Skeletal muscle satellite cell (primary cell): ENCODE results near the gene KIF16B.

ENCODE experiments used
- H3K27me3 ChIP-seq: 2 replicates; pipeline ENCODE4 v1.7.0; 2013; ENCODE audit warnings: low read length; ENCODE audit not compliant: control insufficient read depth, insufficient read depth
- H3K36me3 ChIP-seq: 2 replicates; pipeline ENCODE4 v1.7.0; 2013; ENCODE audit warnings: mild to moderate bottlenecking, control low read depth, low read length; ENCODE audit not compliant: insufficient read depth
- H3K4me1 ChIP-seq: 2 replicates; pipeline ENCODE4 v1.7.0; 2013; ENCODE audit warnings: low read length; ENCODE audit not compliant: control insufficient read depth, insufficient read depth
- H3K4me2 ChIP-seq: 2 replicates; pipeline ENCODE4 v1.7.0; 2013; ENCODE audit warnings: mild to moderate bottlenecking, low read length
- H3K4me3 ChIP-seq: 2 replicates; pipeline ENCODE4 v1.7.0; 2013; ENCODE audit warnings: low read length
- H3K9ac ChIP-seq: 2 replicates; pipeline ENCODE4 v1.7.0; 2013; ENCODE audit warnings: mild to moderate bottlenecking, low read depth, low read length, moderate library complexity
- H3K9me3 ChIP-seq: replicated peaks from 2 replicates; pipeline ENCODE4 v1.7.0; 2013; ENCODE audit warnings: mild to moderate bottlenecking, control low read depth, low read length

The KIF16B gene

GRCh38 chr20:16360668-16361067, 212.6 kb downstream of the KIF16B start:
- H3K4me3 ChIP-seq: no peak overlapping the region
- H3K4me1 ChIP-seq: no peaks in the 10 kb centered on the region
- no peak overlapping the region for H3K4me2 ChIP-seq
- no peak overlapping the region for H3K9ac ChIP-seq
- no peaks in the 10 kb centered on the region for H3K27me3 ChIP-seq
- peaks cover 4% of the 10 kb centered on the region for H3K36me3 ChIP-seq
- H3K9me3 ChIP-seq: no peaks in the 10 kb centered on the region

- Histone ChIP-seq H3K9ac (no peak overlapping the region), H3K27me3 (no peaks in the 10 kb centered on the region), H3K9me3 (no peaks in the 10 kb centered on the region), H3K4me1 (peaks cover 22% of the 10 kb centered on the region), H3K36me3 (no peaks in the 10 kb centered on the region), H3K4me3 (no peak overlapping the region), H3K4me2 (no peak overlapping the region)
Observed at GRCh38 chr20:16353417-16353781, 219.8 kb downstream of the KIF16B start.

GRCh38 chr20:16352751-16353416, 220.4 kb downstream of the KIF16B start:
- Histone ChIP-seq H3K9me3 (no peaks in the 10 kb centered on the region), H3K27me3 (no peaks in the 10 kb centered on the region), H3K9ac (no peak overlapping the region), H3K36me3 (no peaks in the 10 kb centered on the region), H3K4me3 (no peak overlapping the region), H3K4me1 (peaks cover 22% of the 10 kb centered on the region), H3K4me2 (no peak overlapping the region)

GRCh38 chr20:16352321-16352720, 220.9 kb downstream of the KIF16B start:
- Histone ChIP-seq H3K36me3 (no peaks in the 10 kb centered on the region), H3K27me3 (no peaks in the 10 kb centered on the region), H3K9me3 (no peaks in the 10 kb centered on the region), H3K4me3 (no peak overlapping the region), H3K4me1 (peaks cover 25% of the 10 kb centered on the region), H3K9ac (no peak overlapping the region), H3K4me2 (no peak overlapping the region)

- H3K36me3 ChIP-seq: no peaks in the 10 kb centered on the region
- peak overlapping the region; percentile 44 for H3K4me2 ChIP-seq
- H3K4me3 ChIP-seq: no peak overlapping the region
- no peak overlapping the region for H3K9ac ChIP-seq
- peaks cover 29% of the 10 kb centered on the region for H3K4me1 ChIP-seq
- no peaks in the 10 kb centered on the region for H3K9me3 ChIP-seq
- no peaks in the 10 kb centered on the region for H3K27me3 ChIP-seq
Observed at GRCh38 chr20:16351415-16351814, 221.8 kb downstream of the KIF16B start.

- peak overlapping the region; percentile 44 for H3K4me2 ChIP-seq
- H3K9ac ChIP-seq: peak overlapping the region; percentile 47
Observed at GRCh38 chr20:16350465-16350864, 222.8 kb downstream of the KIF16B start.

GRCh38 chr20:16349523-16350260, 223.6 kb downstream of the KIF16B start:
- Histone ChIP-seq H3K4me1 (peaks cover 29% of the 10 kb centered on the region), H3K9ac (peak overlapping the region; percentile 47), H3K36me3 (no peaks in the 10 kb centered on the region), H3K4me3 (peak overlapping the region; percentile 27), H3K4me2 (peak overlapping the region; percentile 44), H3K27me3 (no peaks in the 10 kb centered on the region), H3K9me3 (no peaks in the 10 kb centered on the region)

More at GRCh38 chr20:16350465-16350864, 222.8 kb downstream of the KIF16B start:
- Histone ChIP-seq H3K4me1 (peaks cover 29% of the 10 kb centered on the region), H3K27me3 (no peaks in the 10 kb centered on the region), H3K4me3 (peak overlapping the region; percentile 27), H3K9me3 (no peaks in the 10 kb centered on the region), H3K36me3 (no peaks in the 10 kb centered on the region)

- Histone ChIP-seq H3K4me2 (no peak overlapping the region), H3K9me3 (no peaks in the 10 kb centered on the region)
Observed at GRCh38 chr20:16346956-16347355, 226.3 kb downstream of the KIF16B start.

GRCh38 chr20:16337707-16338106, 235.5 kb downstream of the KIF16B start:
- Histone ChIP-seq H3K27me3 (no peaks in the 10 kb centered on the region), H3K9me3 (no peaks in the 10 kb centered on the region), H3K36me3 (no peaks in the 10 kb centered on the region), H3K4me3 (no peak overlapping the region), H3K9ac (no peak overlapping the region), H3K4me2 (no peak overlapping the region), H3K4me1 (no peaks in the 10 kb centered on the region)

More at GRCh38 chr20:16346956-16347355, 226.3 kb downstream of the KIF16B start:
- H3K27me3 ChIP-seq: no peaks in the 10 kb centered on the region
- H3K4me1 ChIP-seq: peaks cover 29% of the 10 kb centered on the region
- no peak overlapping the region for H3K9ac ChIP-seq
- no peaks in the 10 kb centered on the region for H3K36me3 ChIP-seq
- no peak overlapping the region for H3K4me3 ChIP-seq

- H3K4me2 ChIP-seq: no peak overlapping the region
- no peak overlapping the region for H3K4me3 ChIP-seq
- H3K9me3 ChIP-seq: no peaks in the 10 kb centered on the region
- H3K9ac ChIP-seq: no peak overlapping the region
- H3K27me3 ChIP-seq: no peaks in the 10 kb centered on the region
- H3K36me3 ChIP-seq: no peaks in the 10 kb centered on the region
- no peaks in the 10 kb centered on the region for H3K4me1 ChIP-seq
Observed at GRCh38 chr20:16327606-16328005, 245.6 kb downstream of the KIF16B start.

- no peak overlapping the region for H3K4me2 ChIP-seq
- no peaks in the 10 kb centered on the region for H3K36me3 ChIP-seq
- no peaks in the 10 kb centered on the region for H3K9me3 ChIP-seq
- no peaks in the 10 kb centered on the region for H3K4me1 ChIP-seq
- H3K27me3 ChIP-seq: no peaks in the 10 kb centered on the region
- H3K9ac ChIP-seq: no peak overlapping the region
- no peak overlapping the region for H3K4me3 ChIP-seq
Observed at GRCh38 chr20:16321291-16321690, 252.0 kb downstream of the KIF16B start.
